Esophagus muscularis mucosa (tissue), 4 donors: ENCODE results near the gene GCLC.

ENCODE experiments used
- CTCF ChIP-seq, 3 experiments: fragments of 200-600 bp in 2 of 3; fragments of 450-650 bp in 1 of 3; sonication (generic) in 2 of 3; IDR thresholded peaks; one replicate each; pipeline ENCODE4 v1.5.1; 2017 to 2019; ENCODE audit warnings: antibody characterized with exemption in 3 of 3, mild to moderate bottlenecking in 2 of 3, moderate library complexity in 1 of 3
- EP300 ChIP-seq: sonication (generic); formaldehyde crosslinking; IDR thresholded peaks from one replicate; pipeline ENCODE4 v1.6.1; 2017; ENCODE audit warnings: antibody characterized with exemption
- POLR2A ChIP-seq: fragments of 450-650 bp; IDR thresholded peaks from one replicate; pipeline ENCODE4 v1.6.1; 2017; ENCODE audit warnings: antibody characterized with exemption, moderate library complexity, mild to moderate bottlenecking, low read depth

GRCh38 chr6:53483423-53484353 is 61.2 kb downstream of the GCLC start:
- TF ChIP-seq CTCF (IDR thresholded peaks at IDR 0.05): no peak
- no peak for TF ChIP-seq EP300
- TF ChIP-seq POLR2A: no peak
